Esophagus muscularis mucosa (tissue), 4 donors: ENCODE measurements around the gene MX2.

Source experiments
- CTCF ChIP-seq, 3 experiments: fragments of 200-600 bp in 2 of 3; fragments of 450-650 bp in 1 of 3; sonication (generic) in 2 of 3; IDR thresholded peaks; one replicate each; pipeline ENCODE4 v1.5.1; 2017 to 2019; ENCODE audit warnings: antibody characterized with exemption in 3 of 3, mild to moderate bottlenecking in 2 of 3, moderate library complexity in 1 of 3
- EP300 ChIP-seq: sonication (generic); formaldehyde crosslinking; IDR thresholded peaks from one replicate; pipeline ENCODE4 v1.6.1; 2017; ENCODE audit warnings: antibody characterized with exemption
- POLR2A ChIP-seq: fragments of 450-650 bp; IDR thresholded peaks from one replicate; pipeline ENCODE4 v1.6.1; 2017; ENCODE audit warnings: antibody characterized with exemption, moderate library complexity, mild to moderate bottlenecking, low read depth
- POLR2AphosphoS5 ChIP-seq, 2 donors: sonication (generic); formaldehyde crosslinking; IDR thresholded peaks; one replicate each; pipeline ENCODE4 v1.6.1; 2017; ENCODE audit warnings: antibody characterized with exemption in 2 of 2

DNA sequence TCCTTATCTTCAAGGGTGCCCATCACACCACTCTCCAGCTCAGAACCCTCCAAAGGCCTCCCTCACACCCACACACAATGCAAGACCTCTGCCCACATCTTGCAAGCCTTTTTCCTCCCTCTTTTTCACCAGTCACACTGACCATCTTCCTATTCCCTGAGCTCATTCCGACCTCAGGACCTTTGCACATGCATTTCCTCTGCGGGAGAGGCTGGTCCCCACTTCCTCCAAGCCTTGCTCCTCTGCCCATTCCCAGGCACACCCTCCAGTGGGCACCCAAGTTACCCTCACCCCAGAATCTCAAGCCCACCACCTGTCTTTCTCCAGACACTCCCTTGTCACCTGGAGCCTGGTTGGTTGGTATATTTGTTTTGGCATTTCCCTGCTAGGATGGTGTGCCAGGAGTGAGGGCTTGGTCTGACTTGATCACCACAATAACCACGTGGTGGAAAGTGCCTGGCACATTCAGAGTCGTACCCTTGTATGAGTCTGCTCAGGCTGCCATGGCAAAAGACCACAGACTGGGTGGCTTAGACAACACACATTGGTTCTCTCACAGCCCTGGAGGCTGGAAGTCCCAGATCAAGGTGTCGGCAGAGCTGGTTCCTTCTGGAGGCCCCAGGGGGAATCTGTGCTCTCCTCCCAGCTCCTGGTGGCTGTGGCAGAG lies 13.2 kb downstream of the MX2 start:
- no peak for TF ChIP-seq CTCF (IDR thresholded peaks at IDR 0.05)
- no peak for TF ChIP-seq POLR2AphosphoS5 (IDR thresholded peaks at IDR 0.05)
- TF ChIP-seq EP300 = no peak
- TF ChIP-seq POLR2A = no peak
